ENCODE measurements around the gene RAPGEF5.

The RAPGEF5 gene, protein sequence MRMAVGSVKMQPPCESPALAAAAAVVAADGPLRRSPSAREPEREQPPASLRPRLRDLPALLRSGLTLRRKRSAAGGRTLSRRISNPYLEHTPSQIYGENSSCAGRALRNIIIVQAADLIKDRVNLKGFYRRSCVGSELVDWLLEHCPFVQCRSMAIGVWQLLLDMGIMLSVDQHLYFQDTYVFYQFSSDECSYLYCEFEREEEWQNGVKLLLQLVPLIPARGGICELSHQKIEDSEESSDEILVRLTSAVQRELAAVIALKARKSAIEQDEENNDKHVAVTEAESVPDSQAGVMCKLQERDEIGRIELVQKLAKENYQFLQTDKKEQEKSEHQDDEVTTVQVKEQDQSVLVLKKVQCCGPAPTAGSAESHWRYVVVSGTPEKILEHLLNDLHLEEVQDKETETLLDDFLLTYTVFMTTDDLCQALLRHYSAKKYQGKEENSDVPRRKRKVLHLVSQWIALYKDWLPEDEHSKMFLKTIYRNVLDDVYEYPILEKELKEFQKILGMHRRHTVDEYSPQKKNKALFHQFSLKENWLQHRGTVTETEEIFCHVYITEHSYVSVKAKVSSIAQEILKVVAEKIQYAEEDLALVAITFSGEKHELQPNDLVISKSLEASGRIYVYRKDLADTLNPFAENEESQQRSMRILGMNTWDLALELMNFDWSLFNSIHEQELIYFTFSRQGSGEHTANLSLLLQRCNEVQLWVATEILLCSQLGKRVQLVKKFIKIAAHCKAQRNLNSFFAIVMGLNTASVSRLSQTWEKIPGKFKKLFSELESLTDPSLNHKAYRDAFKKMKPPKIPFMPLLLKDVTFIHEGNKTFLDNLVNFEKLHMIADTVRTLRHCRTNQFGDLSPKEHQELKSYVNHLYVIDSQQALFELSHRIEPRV

DNA sequence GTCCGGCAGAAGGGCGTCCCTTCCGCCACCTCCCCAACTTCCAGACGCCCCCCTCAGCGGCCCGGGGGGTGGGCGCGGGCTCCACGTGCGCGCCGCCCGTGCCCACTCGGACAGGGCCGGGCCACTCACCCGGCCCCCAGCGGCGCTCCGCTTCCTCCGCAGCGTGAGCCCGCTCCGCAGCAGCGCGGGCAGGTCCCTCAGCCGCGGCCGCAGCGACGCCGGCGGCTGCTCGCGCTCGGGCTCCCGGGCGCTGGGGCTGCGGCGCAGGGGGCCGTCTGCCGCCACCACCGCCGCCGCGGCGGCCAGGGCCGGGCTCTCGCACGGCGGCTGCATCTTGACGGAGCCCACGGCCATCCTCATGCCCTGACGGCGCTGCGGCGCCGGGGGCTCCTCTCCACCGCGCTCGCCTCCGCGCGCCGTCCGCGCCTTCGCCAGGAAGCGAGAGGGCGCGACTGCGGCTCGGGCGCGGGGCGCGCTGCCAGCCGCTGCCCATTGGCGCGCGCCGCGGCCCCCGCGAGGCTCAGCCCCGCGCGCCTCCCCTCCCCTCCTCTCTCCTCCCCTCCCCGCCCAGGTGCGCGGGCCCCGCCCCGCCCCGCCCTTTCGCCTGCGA is at the start of gene RAPGEF5:
TSS of gene RAPGEF5 (minus strand) at position 454 of the 610 bp plus-strand sequence. CDS start at position 360, 94 bp downstream.
- DNase-seq, result peak in 3 of 56 donors; percentile 18 to 29 (median 27)

DNA sequence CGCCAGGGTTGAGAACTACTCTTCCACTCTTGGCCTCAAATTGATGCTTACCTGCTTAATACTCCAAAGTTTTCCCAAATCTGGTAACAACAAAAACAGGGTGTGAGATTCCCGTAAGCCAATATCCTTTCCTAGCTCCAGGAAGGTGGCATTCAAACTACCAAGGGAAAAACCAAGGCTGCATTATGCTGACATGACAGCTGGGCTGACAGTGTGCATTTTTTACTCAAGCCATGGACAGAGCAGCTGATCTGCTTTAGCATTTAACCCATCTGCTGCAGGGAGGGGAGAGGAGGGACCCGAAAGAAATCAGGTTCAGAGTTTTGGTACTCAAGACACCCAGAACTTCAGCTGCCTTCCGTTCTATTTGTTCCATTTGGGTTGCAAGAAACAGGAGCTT is 49.8 kb upstream of the RAPGEF5 start:
- no peak for DNase-seq

DNA sequence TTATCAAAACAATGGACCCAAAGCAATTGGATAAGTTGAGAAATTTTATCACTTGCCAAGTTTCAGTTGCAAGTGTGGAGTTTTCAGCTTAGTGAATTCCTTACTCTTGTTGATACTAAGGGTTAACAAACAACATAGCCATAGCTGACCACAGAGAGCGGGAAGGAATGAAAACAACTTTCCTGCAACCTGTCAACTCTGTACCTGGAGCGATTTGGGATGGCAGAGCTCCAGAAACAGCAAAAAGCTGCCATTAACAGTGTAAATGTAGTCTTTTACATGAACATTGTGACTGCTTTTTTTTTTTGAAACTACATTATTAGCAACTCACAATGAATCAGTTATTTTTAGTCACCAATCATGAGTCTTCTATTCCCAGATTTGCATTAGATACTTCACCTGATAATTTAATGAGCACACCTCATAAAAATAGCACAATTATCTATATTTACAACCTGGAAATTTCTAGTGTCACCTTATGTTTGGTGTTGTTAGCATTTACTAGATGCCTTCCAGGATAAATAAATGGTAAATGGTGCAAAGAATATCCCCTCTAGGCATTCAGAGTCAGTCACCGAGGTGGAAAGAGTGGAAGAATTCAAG is 47.6 kb upstream of the RAPGEF5 start:
- DNase-seq, result no peak

DNA sequence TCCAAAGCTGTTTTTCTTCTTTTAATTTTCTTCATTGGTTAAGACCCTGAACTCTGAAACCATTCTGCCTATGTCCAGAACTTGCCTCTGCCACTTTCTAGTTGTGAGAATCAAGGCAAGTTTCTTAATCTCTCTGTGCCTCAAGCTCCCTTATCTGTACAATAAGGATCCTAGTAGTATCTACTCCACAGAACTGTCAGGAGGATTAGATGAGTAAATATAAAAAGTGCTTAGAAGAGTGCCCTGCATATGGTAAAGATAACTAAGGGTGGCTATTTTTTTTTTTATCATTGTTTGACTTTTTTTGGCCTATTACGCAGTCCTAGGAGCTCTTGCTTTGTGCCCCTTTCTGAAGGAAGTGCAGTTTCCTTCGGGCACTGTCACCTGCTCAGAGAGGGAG is 46.4 kb upstream of the RAPGEF5 start:
- DNase-seq, result no peak

DNA sequence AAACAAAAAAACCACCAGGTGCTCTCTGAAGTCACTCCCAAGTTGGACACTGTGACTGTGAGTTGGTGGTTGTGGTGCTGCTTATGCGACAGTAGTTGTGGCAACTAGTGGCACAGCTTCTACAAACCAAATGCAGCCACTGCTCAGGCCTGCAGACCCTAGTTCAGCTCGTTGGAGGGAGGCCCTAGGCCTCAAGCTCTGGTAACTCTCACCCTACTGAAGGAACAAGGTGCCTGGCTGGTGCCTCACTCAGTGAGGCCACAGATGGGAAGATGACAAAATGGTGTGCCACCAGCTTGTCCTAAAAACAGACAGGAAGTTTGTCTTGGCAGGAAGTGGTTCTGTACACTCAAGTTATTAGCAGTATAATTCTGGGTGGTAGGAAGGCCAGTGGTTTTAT is 45.3 kb upstream of the RAPGEF5 start:
- no peak for DNase-seq

DNA sequence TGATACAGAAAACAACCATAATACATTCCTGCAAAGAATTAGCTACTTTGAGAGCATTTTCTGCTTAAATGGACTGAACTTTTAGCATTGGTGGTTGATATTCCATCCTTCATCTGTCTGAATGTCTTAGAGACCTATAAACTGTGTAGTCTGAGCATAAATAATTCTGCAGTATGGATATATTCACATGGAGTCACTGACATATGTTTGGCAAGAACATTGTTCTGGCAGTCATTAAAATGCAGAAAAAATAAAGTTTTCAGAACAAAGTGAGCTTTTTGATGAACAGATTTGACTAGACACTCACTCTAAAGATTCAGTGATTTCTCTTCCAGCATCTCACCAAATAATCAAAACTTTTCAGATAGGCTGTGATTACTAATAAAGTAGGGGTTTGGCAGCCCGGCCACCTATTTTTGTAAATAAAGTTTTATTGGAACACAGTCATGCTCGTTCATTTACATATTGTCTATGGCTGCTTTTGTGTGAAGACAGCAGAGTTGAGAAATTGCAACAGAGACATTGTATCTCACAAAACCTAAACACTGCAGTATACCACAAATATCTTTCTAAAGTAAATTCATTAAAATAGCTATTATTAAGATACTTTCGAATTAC is 44.1 kb upstream of the RAPGEF5 start:
- DNase-seq, result no peak

DNA sequence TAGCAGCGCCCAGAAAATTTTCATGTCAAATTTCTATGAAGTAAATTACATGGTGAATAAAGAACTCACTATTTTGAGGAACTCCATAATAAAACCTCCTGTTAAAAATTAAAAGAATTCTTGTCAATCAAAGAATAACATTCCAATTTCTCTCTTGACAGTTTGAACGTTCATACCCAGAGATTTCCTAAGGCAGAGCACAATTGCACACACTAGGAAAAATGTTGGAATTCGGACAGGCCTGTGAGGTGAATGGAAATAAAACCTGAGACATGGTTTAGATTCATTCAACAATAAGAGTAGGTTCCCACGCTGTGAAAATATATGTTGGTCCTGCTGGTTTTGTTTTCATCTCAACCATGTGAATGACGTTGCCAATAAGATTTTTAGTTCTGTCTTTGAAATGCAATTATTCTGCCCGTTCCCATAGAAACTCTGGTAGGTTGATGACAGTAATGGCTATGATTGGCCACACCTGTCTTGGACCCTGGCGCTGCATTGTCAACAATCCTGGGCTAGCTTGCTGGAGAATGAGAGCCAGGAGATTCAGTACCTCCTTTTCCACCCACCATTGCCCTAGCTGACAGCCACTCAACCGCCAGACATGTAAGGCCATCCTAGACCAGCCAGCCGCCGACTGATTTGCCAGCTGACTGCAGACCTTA is 43.3 kb upstream of the RAPGEF5 start:
- DNase-seq, result no peak

DNA sequence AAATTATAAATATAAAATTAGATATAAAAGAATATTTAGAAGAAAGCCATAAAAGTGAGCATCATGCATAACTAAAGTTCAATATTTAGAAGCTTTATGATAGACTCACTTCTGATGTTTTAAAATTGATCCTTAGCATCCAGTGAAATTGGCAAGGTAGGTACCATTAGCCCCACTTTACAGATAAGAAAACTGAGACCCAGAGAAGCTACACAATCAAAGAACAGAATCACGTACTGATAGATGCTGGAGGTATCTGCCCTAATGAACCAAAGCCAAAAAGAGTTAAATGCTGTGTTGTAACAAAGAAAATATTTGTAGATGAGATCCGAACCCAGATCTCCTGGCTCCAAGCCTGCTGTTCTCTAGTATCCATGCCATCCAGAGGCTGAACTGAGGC is 42.6 kb upstream of the RAPGEF5 start:
- no peak for DNase-seq

DNA sequence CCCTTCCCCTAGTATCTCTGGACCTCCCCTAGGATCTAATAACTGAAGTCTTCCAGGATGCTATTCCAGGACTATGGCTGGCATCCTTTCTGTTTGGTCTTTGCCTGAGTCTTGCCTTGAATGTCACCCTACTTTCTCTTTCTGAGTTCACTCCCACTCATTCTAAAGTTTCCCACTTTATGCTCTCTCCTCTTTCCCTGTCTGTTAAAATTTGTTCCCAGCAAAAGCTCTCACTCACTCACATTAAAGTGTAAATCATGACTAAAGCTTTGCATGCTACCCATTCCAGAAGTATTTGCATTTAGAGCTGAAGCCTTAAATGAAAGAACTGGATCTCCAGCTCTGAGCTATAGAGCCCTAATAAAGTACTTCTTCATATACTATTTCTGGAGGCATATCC is 42.1 kb upstream of the RAPGEF5 start:
- no peak for DNase-seq

DNA sequence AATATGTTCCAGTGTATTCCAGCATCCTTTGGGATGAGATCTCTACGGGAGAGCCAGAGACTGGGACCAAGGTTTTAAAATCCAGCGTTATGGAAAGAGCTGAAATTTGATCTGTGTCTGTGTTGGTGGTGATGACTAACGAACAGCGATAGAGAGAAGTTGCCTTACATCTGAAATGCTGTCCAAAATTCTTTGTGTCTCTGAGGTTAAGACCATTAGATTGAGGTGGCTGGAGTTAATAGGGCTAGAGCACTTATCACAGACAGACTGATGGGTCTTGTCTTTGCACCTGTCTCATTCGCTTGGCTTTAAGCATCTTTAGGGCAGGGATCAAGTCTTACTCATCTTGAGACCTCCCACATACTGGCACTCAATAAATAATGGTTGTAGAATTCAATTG is 41.0 kb upstream of the RAPGEF5 start:
- no peak for DNase-seq

DNA sequence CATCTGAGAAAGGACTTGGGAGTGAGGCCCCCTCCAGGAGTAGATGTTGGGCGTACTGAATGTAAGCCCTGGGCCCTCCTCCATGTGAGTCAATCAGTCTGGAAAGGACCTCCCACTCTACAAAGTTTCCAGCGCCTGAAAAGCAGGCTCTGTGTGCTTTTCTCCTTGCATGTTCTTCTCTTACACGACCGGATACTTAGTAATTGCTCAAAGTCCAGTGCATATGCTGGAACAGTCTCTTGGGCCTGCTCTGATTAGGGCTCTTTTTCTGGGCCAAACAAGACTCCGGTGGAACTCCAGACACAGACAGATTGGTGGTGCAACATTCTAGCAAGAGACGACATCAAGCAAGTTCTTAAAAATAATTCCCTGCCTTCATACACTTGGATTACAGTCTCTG is 38.3 kb upstream of the RAPGEF5 start:
- DNase-seq, result no peak

DNA sequence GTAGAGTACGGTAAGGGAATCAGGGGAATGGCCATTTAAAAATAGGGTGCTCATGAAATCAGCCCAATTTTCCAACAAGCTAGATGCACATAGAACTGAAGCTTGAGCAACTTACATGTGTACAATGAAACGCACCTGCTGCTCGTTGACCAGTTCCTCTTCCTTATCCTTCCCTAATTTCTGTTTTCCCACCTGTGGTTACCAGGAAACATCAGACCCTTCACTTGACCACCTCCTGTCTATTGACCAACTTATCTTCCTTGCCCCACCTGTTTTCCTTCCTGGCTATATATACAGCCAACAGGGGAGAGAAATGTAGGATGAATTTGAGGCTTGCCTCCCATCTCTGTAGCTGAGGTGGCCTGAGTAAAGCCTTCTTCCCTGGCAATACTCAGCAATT is 37.8 kb upstream of the RAPGEF5 start:
- no peak for DNase-seq

DNA sequence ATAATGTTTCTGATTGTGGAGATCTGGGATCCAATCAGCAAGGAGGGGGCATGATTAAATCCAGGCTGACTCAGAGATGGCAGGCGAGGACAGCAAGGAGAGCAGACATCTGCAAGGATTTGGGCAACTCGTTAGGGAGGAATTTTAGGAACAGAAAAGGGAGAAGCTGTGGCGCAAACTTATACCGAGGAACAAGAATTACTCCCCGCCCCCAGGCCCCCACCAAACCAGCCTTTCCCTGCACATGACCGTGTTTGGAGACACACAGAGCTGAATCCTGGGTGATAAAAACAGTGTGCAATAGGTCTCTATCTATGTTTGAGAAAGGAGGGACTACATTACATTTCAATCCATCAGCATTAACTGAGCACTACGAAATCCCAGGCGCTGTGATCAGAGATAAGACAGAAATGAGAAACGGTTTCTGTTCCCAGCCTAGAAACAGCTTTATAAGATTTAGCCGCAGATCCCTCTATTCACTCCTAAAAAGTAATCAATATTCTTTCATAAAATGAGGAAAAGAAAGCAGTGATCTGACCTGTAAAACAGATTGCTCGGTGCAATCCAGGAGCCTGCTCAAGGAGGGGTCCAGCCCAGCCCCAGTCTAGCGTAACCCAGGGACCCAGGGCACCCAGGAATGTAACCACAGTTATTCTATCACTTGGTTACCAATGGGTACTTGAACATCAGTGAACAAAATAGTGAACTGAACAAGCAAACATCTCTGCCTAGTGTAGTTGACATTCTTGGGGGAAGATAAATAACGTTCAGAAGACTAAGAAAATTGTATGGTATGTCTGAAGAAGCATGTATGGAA is 37.2 kb upstream of the RAPGEF5 start:
- peak in 12 of 56 donors; percentile 1 to 19 (median 5) for DNase-seq

DNA sequence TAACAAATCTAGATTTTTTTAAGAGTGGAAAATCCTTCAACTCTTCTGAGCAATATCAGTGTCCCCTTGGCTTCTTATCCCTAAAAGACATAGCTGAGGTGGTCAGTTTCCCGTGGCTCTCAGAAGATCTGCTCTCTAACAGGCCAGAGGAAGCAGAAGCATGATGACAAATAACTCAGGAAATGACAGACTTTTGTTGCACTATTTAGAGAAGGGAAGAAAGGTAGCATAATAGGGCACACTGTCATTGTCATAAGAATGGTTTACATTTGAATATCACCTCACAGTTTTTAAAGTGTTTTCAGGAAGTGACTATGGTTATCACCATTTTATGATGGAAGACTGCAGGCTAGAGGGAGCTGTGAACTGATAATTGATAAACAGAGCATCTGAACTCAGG is 33.6 kb upstream of the RAPGEF5 start:
- no peak for DNase-seq

DNA sequence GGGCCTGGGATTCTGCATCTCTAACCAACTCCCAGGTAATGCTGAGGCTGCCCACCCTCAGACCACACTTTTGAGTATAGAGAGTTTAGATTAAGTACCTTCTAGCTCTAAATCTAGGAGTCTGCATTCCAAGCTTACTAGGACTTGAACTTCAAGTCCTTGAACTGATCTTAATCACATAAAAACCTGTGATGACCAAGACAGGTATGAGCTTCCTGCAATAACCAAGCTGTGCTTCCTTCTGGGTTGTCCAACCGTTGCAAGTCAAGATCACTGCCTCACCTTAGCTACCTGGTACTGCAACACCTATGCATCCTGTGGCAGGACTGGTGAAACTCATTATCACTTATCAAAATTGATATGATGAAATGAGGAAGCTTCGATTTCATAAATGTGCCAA is 32.9 kb upstream of the RAPGEF5 start:
- DNase-seq, result no peak

DNA sequence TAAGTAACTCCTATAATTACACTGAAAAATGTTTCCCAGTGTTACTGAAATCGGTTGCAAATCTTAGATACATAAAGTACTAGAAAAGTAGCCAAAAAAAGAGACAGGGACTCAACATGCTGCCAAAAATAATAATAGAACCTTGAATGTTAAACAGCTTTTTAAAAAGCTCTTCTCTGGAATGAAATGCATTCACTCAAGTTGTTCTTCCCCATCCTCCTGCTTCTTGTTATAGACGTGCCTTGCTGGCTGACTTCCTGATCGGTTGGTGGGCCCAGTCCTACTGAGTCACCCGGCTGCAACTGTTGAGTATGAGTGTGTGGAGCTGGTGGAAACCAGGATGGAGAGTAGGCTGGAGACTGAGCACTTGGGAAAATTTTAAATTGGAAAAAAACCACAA is 30.6 kb upstream of the RAPGEF5 start:
- peak in 34 of 56 donors; percentile 2 to 69 (median 25) for DNase-seq

DNA sequence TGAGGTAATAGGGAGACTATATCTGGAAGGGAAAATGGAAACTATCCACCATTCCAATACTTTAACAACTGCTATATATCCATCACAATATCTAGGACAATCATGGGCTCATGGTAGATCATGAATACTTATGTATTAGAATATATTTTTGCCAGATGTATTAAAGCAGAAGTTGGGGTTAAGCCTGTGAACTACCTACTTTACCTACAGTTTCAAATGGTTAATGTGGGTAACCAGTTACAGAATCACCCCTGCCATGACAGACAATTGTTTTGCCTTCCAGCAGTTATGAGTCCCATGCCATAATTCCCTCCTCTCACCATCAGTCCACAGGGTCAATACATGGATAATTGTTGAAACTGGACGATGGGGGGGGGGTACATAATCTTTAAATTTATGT is 29.9 kb upstream of the RAPGEF5 start:
- no peak for DNase-seq

DNA sequence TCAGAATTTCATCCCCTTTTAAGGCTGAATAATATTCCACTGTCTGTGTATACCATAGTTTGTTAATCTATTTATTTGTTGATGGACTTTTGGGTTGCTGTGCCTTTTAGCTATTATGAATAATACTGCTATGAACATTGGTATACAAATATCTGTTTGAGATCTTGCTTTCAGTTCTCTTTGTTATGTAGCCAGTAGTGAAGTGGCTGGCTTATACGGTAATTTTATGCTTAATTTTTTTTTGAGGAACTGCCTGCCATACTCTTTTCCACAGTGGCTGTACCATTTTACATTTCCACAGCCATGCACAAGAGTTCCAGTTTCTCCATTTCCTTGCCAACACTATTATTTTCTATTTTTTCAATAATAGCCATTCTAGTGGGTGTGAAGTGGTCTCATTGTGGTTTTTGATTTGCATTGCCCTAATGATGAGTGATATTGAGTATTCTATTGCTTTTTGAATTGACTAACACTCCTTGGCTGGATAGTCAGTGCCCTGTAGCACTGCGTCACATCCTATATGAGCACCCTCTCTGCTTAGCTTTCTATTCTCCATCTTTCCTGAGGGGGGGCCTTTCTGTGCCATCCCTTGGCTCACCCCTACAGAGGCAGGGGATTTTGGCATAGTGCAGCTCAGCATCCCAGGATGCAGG is 29.4 kb upstream of the RAPGEF5 start:
- DNase-seq, result no peak

DNA sequence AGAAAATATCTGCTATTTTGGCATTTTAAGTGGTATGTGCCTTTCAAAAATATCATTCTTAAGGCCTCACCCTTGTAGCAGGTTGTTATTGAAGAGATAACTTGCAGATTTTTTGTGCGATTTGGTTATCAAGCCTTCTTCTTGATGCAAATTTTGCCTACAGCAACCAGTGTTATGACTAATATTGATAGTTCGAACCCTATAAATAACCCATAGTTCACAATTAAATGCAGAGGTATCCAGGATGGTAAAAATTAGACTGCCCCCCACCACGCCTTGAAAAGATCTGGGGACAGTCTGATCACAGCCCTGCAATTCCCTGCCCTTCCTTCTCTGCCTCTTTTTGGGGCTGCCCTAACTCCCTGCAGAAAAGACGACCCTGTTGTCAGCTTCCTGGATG is 28.4 kb upstream of the RAPGEF5 start:
- DNase-seq, result no peak

Data from amygdala (tissue), 56 donors.